Measurements from ENCODE around the gene CIZ1.

DNA sequence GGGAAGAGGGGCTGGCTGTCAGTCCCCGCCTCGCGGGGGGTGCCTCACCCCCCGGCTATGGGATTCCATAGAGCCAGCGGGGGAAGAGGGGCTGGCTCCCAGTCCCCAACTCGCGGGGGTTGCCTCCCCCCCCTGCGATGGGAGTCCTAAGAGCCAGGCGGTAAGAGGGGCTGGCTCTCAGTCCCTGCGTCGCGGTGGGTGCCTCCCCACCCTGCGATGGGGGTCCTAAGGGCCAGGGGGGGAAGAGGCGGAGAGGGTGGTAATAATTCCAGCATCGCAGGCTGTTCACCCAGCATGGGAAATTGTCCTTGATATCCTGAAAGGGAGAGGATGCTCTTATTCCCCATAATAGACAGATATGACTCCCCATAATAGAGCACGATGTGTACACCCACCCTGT is 51.8 kb downstream of the CIZ1 start:
- TF ChIP-seq EZH2 (IDR thresholded peaks at IDR 0.05), result no peak
- TF ChIP-seq, protein P1, sequence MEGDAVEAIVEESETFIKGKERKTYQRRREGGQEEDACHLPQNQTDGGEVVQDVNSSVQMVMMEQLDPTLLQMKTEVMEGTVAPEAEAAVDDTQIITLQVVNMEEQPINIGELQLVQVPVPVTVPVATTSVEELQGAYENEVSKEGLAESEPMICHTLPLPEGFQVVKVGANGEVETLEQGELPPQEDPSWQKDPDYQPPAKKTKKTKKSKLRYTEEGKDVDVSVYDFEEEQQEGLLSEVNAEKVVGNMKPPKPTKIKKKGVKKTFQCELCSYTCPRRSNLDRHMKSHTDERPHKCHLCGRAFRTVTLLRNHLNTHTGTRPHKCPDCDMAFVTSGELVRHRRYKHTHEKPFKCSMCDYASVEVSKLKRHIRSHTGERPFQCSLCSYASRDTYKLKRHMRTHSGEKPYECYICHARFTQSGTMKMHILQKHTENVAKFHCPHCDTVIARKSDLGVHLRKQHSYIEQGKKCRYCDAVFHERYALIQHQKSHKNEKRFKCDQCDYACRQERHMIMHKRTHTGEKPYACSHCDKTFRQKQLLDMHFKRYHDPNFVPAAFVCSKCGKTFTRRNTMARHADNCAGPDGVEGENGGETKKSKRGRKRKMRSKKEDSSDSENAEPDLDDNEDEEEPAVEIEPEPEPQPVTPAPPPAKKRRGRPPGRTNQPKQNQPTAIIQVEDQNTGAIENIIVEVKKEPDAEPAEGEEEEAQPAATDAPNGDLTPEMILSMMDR (IDR thresholded peaks at IDR 0.05), result no peak

Measured in neural progenitor cell (in vitro differentiated cells).